H1 (cell line): ENCODE measurements around the gene CD46. TPM values are rescaled to one million over a fixed set of nuclear protein-coding genes. Genes with fewer than 3 reads are reported as not detected.

Source experiments
- CTBP2 ChIP-seq: IDR thresholded peaks from 2 replicates; pipeline ENCODE4 v1.7.0; 2011; ENCODE audit warnings: borderline replicate concordance, mild to moderate bottlenecking, moderate library complexity, mixed read lengths, low read length; ENCODE audit not compliant: insufficient read depth, insufficient read length
- FOSL1 ChIP-seq: IDR thresholded peaks from 2 replicates; pipeline ENCODE4 v1.6.1; 2011; ENCODE audit warnings: mild to moderate bottlenecking, low read depth, low read length, moderate library complexity; ENCODE audit not compliant: insufficient read depth
- JUN ChIP-seq: IDR thresholded peaks from 2 replicates; pipeline ENCODE4 v1.6.1; 2011; ENCODE audit warnings: low read depth, mild to moderate bottlenecking, improper control_type of control experiment, low read length
- JUND ChIP-seq: IDR thresholded peaks from 2 replicates; pipeline ENCODE4 v1.6.1; 2011; ENCODE audit warnings: mild to moderate bottlenecking, improper control_type of control experiment, low read length
- RAD21 ChIP-seq, 2 experiments: IDR thresholded peaks in 1 of 2; conservative IDR thresholded peaks in 1 of 2; 2 replicates each; pipeline ENCODE4 v1.6.1; 2011; ENCODE audit warnings: low read depth in 2 of 2, low read length in 2 of 2, improper control_type of control experiment in 1 of 2, inconsistent platforms in 1 of 2, mild to moderate bottlenecking in 1 of 2, moderate library complexity in 1 of 2
- SP4 ChIP-seq: IDR thresholded peaks from 2 replicates; pipeline ENCODE4 v1.6.1; 2012; ENCODE audit warnings: low read length, inconsistent platforms
- SUZ12 ChIP-seq: fragments of 200-600 bp; sonication (generic); IDR thresholded peaks from 2 replicates; pipeline ENCODE4 v1.6.1; 2012; ENCODE audit warnings: mild to moderate bottlenecking, inconsistent platforms, low read length, moderate library complexity, mixed read lengths
- TBP ChIP-seq: IDR thresholded peaks from 2 replicates; pipeline ENCODE4 v1.6.1; 2011; ENCODE audit warnings: low read depth, low read length, improper control_type of control experiment
- YY1 ChIP-seq: IDR thresholded peaks from 2 replicates; pipeline ENCODE4 v1.6.1; 2011; ENCODE audit warnings: low read depth, mild to moderate bottlenecking, low read length
- polyA plus RNA-seq, 7 experiments: library from polyadenylated mRNA; depleted of rRNA in 3 of 7; stranded (reverse) in 5 of 7; unstranded in 2 of 7; fragments of >200 nt in 5 of 7; fragments of 200-250 nt in 2 of 7; gene quantifications; 1 replicate in 5 of 7; 2 replicates in 1 of 7; 4 replicates in 1 of 7; pipeline versions ENCODE4 v1.2.1 to v1.2.3, GENCODE V29; 2011 to 2013; ENCODE audit warnings: missing spikeins in 2 of 7, mixed read lengths in 2 of 7
- total RNA-seq: library from RNA; stranded (reverse); fragmentation: NEBNext Ultra II Directional; extraction: Animal tissue kit (Norgen Biotek cat#: 25700); gene quantifications from 2 replicates; pipeline ENCODE4 v1.2.1, GENCODE V29; 2021
- TF ChIP-seq, protein P1 (sequence below): fragments of 300-600 bp; sonication (generic); IDR thresholded peaks from 2 replicates; pipeline ENCODE4 v1.7.1; 2012; ENCODE audit warnings: low read length, moderate library complexity, mild to moderate bottlenecking, inconsistent platforms; ENCODE audit not compliant: insufficient replicate concordance

The CD46 gene
- total and polyA plus RNA-seq, 2 of the 8 experiments (the other 6 are each of a cell fraction or from before 2014, with no cell fraction given) = 60.9 to 113 TPM

DNA sequence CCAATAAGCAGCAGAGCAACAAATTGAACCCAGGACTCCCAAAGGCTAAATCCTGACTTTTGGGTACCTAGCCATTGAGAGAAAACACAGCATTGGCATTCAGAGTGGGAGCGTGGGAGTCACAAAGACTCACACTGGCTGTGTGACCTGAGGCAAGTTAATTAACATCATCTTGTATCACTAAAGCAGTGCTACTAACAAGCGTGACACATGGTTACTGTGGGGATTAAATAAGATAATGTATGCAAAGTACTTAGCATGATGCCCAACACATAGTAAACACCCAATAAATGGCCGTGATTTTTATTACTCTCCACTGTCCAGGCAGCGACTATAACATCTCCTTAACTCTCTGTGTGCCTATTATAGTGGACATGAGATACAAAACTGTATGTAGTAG is 85.8 kb downstream of the CD46 start (continued):
- TF ChIP-seq, protein P1, sequence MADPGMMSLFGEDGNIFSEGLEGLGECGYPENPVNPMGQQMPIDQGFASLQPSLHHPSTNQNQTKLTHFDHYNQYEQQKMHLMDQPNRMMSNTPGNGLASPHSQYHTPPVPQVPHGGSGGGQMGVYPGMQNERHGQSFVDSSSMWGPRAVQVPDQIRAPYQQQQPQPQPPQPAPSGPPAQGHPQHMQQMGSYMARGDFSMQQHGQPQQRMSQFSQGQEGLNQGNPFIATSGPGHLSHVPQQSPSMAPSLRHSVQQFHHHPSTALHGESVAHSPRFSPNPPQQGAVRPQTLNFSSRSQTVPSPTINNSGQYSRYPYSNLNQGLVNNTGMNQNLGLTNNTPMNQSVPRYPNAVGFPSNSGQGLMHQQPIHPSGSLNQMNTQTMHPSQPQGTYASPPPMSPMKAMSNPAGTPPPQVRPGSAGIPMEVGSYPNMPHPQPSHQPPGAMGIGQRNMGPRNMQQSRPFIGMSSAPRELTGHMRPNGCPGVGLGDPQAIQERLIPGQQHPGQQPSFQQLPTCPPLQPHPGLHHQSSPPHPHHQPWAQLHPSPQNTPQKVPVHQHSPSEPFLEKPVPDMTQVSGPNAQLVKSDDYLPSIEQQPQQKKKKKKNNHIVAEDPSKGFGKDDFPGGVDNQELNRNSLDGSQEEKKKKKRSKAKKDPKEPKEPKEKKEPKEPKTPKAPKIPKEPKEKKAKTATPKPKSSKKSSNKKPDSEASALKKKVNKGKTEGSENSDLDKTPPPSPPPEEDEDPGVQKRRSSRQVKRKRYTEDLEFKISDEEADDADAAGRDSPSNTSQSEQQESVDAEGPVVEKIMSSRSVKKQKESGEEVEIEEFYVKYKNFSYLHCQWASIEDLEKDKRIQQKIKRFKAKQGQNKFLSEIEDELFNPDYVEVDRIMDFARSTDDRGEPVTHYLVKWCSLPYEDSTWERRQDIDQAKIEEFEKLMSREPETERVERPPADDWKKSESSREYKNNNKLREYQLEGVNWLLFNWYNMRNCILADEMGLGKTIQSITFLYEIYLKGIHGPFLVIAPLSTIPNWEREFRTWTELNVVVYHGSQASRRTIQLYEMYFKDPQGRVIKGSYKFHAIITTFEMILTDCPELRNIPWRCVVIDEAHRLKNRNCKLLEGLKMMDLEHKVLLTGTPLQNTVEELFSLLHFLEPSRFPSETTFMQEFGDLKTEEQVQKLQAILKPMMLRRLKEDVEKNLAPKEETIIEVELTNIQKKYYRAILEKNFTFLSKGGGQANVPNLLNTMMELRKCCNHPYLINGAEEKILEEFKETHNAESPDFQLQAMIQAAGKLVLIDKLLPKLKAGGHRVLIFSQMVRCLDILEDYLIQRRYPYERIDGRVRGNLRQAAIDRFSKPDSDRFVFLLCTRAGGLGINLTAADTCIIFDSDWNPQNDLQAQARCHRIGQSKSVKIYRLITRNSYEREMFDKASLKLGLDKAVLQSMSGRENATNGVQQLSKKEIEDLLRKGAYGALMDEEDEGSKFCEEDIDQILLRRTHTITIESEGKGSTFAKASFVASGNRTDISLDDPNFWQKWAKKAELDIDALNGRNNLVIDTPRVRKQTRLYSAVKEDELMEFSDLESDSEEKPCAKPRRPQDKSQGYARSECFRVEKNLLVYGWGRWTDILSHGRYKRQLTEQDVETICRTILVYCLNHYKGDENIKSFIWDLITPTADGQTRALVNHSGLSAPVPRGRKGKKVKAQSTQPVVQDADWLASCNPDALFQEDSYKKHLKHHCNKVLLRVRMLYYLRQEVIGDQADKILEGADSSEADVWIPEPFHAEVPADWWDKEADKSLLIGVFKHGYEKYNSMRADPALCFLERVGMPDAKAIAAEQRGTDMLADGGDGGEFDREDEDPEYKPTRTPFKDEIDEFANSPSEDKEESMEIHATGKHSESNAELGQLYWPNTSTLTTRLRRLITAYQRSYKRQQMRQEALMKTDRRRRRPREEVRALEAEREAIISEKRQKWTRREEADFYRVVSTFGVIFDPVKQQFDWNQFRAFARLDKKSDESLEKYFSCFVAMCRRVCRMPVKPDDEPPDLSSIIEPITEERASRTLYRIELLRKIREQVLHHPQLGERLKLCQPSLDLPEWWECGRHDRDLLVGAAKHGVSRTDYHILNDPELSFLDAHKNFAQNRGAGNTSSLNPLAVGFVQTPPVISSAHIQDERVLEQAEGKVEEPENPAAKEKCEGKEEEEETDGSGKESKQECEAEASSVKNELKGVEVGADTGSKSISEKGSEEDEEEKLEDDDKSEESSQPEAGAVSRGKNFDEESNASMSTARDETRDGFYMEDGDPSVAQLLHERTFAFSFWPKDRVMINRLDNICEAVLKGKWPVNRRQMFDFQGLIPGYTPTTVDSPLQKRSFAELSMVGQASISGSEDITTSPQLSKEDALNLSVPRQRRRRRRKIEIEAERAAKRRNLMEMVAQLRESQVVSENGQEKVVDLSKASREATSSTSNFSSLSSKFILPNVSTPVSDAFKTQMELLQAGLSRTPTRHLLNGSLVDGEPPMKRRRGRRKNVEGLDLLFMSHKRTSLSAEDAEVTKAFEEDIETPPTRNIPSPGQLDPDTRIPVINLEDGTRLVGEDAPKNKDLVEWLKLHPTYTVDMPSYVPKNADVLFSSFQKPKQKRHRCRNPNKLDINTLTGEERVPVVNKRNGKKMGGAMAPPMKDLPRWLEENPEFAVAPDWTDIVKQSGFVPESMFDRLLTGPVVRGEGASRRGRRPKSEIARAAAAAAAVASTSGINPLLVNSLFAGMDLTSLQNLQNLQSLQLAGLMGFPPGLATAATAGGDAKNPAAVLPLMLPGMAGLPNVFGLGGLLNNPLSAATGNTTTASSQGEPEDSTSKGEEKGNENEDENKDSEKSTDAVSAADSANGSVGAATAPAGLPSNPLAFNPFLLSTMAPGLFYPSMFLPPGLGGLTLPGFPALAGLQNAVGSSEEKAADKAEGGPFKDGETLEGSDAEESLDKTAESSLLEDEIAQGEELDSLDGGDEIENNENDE = no peak
- TF ChIP-seq FOSL1 (no peak), CTBP2 (no peak), SP4 (no peak), SUZ12 (no peak), JUND (no peak), RAD21 (IDR thresholded peaks at IDR 0.05 in 1 of 2, conservative IDR thresholded peaks at IDR 0.05 in 1 of 2; ENCODE audit: low read depth in 2 of 2, low read length in 2 of 2) (no peak), YY1 (no peak), JUN (no peak), TBP (no peak)
